Activated T-helper 1 cell treated with anti-CD3 and anti-CD28 coated beads, Interleukin-12 subunit alpha, Interleukin-12 subunit beta, Interleukin-2, Interleukin-4 antibody, amounts not matched to agents 30 ng/mL and 10 ng/mL and 1 ng/mL, durations not matched to agents 14 hours and 24 hours and 36 hours (primary cell): Measurements from ENCODE around the gene RIMS1. TPM values are rescaled to one million over a fixed set of nuclear protein-coding genes. Genes with fewer than 3 reads are reported as not detected.

ENCODE experiments used
- DNase-seq: peaks from one replicate; pipeline ENCODE4 v3.0.0; 2021; ENCODE audit warnings: low spot score
- H3K27ac Mint-ChIP-seq: one replicate; pipeline ENCODE4 v1.8.0; 2021; ENCODE audit warnings: mild to moderate bottlenecking, mixed read lengths
- H3K27me3 Mint-ChIP-seq: one replicate; pipeline ENCODE4 v1.8.0; 2022; ENCODE audit warnings: mild to moderate bottlenecking, moderate library complexity, mixed read lengths; ENCODE audit not compliant: insufficient read depth
- H3K36me3 Mint-ChIP-seq: one replicate; pipeline ENCODE4 v1.8.0; 2021; ENCODE audit warnings: low read depth, mixed read lengths
- H3K4me1 Mint-ChIP-seq: one replicate; pipeline ENCODE4 v1.8.0; 2021; ENCODE audit warnings: low read depth, mixed read lengths
- H3K4me3 Mint-ChIP-seq: one replicate; pipeline ENCODE4 v1.8.0; 2021; ENCODE audit warnings: mild to moderate bottlenecking, moderate library complexity, mixed read lengths
- H3K9me3 Mint-ChIP-seq: one replicate; pipeline ENCODE4 v1.8.0; 2021; ENCODE audit warnings: mixed read lengths
- intact Hi-C: fragments of 100-400 bp; cut with micrococcal nuclease; formaldehyde crosslinking; loops from one replicate; pipeline ENCODE4 v1.15.1; 2024
- total RNA-seq: library from RNA; stranded (reverse); gene quantifications from 2 replicates; pipeline ENCODE4 v1.2.3, GENCODE V29; 2022

Gene RIMS1
- total RNA-seq, 1 donor from 2014 or later = not detected

GRCh38 chr6:72390548-72390947, 504.2 kb downstream of the RIMS1 start:
- Mint-ChIP-seq H3K4me3 (no peak overlapping the region), H3K27me3 (no peaks in the 10 kb centered on the region), H3K4me1 (no peaks in the 10 kb centered on the region), H3K9me3 (no peaks in the 10 kb centered on the region), H3K27ac (no peak overlapping the region), H3K36me3 (no peaks in the 10 kb centered on the region)
- DNase-seq = no peak
- intact Hi-C loops = no loop called here

- intact Hi-C loops = no loop called here
- H3K27ac Mint-ChIP-seq = no peak overlapping the region
- H3K4me3 Mint-ChIP-seq = no peak overlapping the region
- H3K4me1 Mint-ChIP-seq = no peaks in the 10 kb centered on the region
- no peak for DNase-seq
- H3K9me3 Mint-ChIP-seq = no peaks in the 10 kb centered on the region
- no peaks in the 10 kb centered on the region for H3K27me3 Mint-ChIP-seq
- no peaks in the 10 kb centered on the region for H3K36me3 Mint-ChIP-seq
Observed at GRCh38 chr6:72401865-72402264, 515.5 kb downstream of the RIMS1 start.

- Mint-ChIP-seq H3K27me3 (peaks cover 3% of the 10 kb centered on the region), H3K4me1 (no peaks in the 10 kb centered on the region), H3K4me3 (no peak overlapping the region), H3K36me3 (no peaks in the 10 kb centered on the region), H3K9me3 (no peaks in the 10 kb centered on the region), H3K27ac (no peak overlapping the region)
- intact Hi-C loops = no loop called here
- DNase-seq = no peak
Observed at GRCh38 chr6:72403413-72403812, 517.1 kb downstream of the RIMS1 start.

GRCh38 chr6:72406517-72406916, 520.2 kb downstream of the RIMS1 start:
- Mint-ChIP-seq H3K27me3 (peaks cover 3% of the 10 kb centered on the region), H3K4me1 (no peaks in the 10 kb centered on the region), H3K9me3 (no peaks in the 10 kb centered on the region), H3K36me3 (no peaks in the 10 kb centered on the region), H3K27ac (no peak overlapping the region), H3K4me3 (no peak overlapping the region)
- intact Hi-C loops = no loop called here
- DNase-seq = no peak

GRCh38 chr6:72410769-72411168, 524.4 kb downstream of the RIMS1 start:
- Mint-ChIP-seq H3K9me3 (no peaks in the 10 kb centered on the region), H3K27me3 (peaks cover 9% of the 10 kb centered on the region), H3K4me1 (no peaks in the 10 kb centered on the region), H3K4me3 (no peak overlapping the region), H3K36me3 (no peaks in the 10 kb centered on the region), H3K27ac (no peak overlapping the region)
- DNase-seq = no peak
- intact Hi-C loops = loop anchor here (5.0 kb wide), 1 partner anchor 172 kb away; no protein-coding TSS in a partner anchor

GRCh38 chr6:72411872-72412708, 525.7 kb downstream of the RIMS1 start:
- Mint-ChIP-seq H3K4me1 (no peaks in the 10 kb centered on the region), H3K36me3 (no peaks in the 10 kb centered on the region), H3K9me3 (no peaks in the 10 kb centered on the region), H3K27ac (no peak overlapping the region), H3K4me3 (no peak overlapping the region), H3K27me3 (peaks cover 13% of the 10 kb centered on the region)
- DNase-seq = peak; percentile 70
- intact Hi-C loops = loop anchor here (1.0 to 5.0 kb wide), 7 partner anchors 170 to 976 kb away; no protein-coding TSS in a partner anchor

- intact Hi-C loops = loop anchor here (1.0 to 5.0 kb wide), 7 partner anchors 170 to 976 kb away; no protein-coding TSS in a partner anchor
- H3K4me3 Mint-ChIP-seq = no peak overlapping the region
- H3K9me3 Mint-ChIP-seq = no peaks in the 10 kb centered on the region
- H3K27ac Mint-ChIP-seq = no peak overlapping the region
- no peaks in the 10 kb centered on the region for H3K4me1 Mint-ChIP-seq
- H3K27me3 Mint-ChIP-seq = peaks cover 13% of the 10 kb centered on the region
- DNase-seq = no peak
- H3K36me3 Mint-ChIP-seq = no peaks in the 10 kb centered on the region
Observed at GRCh38 chr6:72412709-72413044, 526.3 kb downstream of the RIMS1 start.

GRCh38 chr6:72413884-72414283, 527.5 kb downstream of the RIMS1 start:
- DNase-seq = no peak
- intact Hi-C loops = loop anchor here (5.0 kb wide), 1 partner anchor 168 kb away; no protein-coding TSS in a partner anchor
- peaks cover 13% of the 10 kb centered on the region for H3K27me3 Mint-ChIP-seq
- H3K27ac Mint-ChIP-seq = no peak overlapping the region
- no peaks in the 10 kb centered on the region for H3K36me3 Mint-ChIP-seq
- H3K4me1 Mint-ChIP-seq = no peaks in the 10 kb centered on the region
- no peaks in the 10 kb centered on the region for H3K9me3 Mint-ChIP-seq
- H3K4me3 Mint-ChIP-seq = no peak overlapping the region

GRCh38 chr6:72414657-72415056, 528.3 kb downstream of the RIMS1 start:
- Mint-ChIP-seq H3K36me3 (no peaks in the 10 kb centered on the region), H3K9me3 (no peaks in the 10 kb centered on the region), H3K4me3 (no peak overlapping the region), H3K27me3 (peaks cover 13% of the 10 kb centered on the region), H3K27ac (no peak overlapping the region), H3K4me1 (no peaks in the 10 kb centered on the region)
- no peak for DNase-seq
- intact Hi-C loops = loop anchor here (5.0 kb wide), 1 partner anchor 168 kb away; no protein-coding TSS in a partner anchor

- peaks cover 13% of the 10 kb centered on the region for H3K27me3 Mint-ChIP-seq
- no peaks in the 10 kb centered on the region for H3K4me1 Mint-ChIP-seq
- DNase-seq = no peak
- no peak overlapping the region for H3K4me3 Mint-ChIP-seq
- H3K27ac Mint-ChIP-seq = no peak overlapping the region
- no peaks in the 10 kb centered on the region for H3K36me3 Mint-ChIP-seq
- intact Hi-C loops = no loop called here
- H3K9me3 Mint-ChIP-seq = no peaks in the 10 kb centered on the region
Observed at GRCh38 chr6:72416744-72417465, 530.6 kb downstream of the RIMS1 start.

- no peak for DNase-seq
- no peaks in the 10 kb centered on the region for H3K36me3 Mint-ChIP-seq
- intact Hi-C loops = no loop called here
- H3K9me3 Mint-ChIP-seq = no peaks in the 10 kb centered on the region
- H3K4me1 Mint-ChIP-seq = no peaks in the 10 kb centered on the region
- no peak overlapping the region for H3K27ac Mint-ChIP-seq
- H3K4me3 Mint-ChIP-seq = no peak overlapping the region
- peaks cover 10% of the 10 kb centered on the region for H3K27me3 Mint-ChIP-seq
Observed at GRCh38 chr6:72417759-72418158, 531.4 kb downstream of the RIMS1 start.

- no peaks in the 10 kb centered on the region for H3K9me3 Mint-ChIP-seq
- no peak for DNase-seq
- no peak overlapping the region for H3K4me3 Mint-ChIP-seq
- H3K27me3 Mint-ChIP-seq = peaks cover 10% of the 10 kb centered on the region
- intact Hi-C loops = no loop called here
- H3K36me3 Mint-ChIP-seq = no peaks in the 10 kb centered on the region
- no peaks in the 10 kb centered on the region for H3K4me1 Mint-ChIP-seq
- no peak overlapping the region for H3K27ac Mint-ChIP-seq
Observed at GRCh38 chr6:72418495-72418894, 532.1 kb downstream of the RIMS1 start.

GRCh38 chr6:72419966-72420365, 533.6 kb downstream of the RIMS1 start:
- intact Hi-C loops = no loop called here
- Mint-ChIP-seq H3K27ac (no peak overlapping the region), H3K4me1 (no peaks in the 10 kb centered on the region), H3K9me3 (no peaks in the 10 kb centered on the region), H3K36me3 (no peaks in the 10 kb centered on the region), H3K27me3 (peaks cover 6% of the 10 kb centered on the region), H3K4me3 (no peak overlapping the region)
- no peak for DNase-seq
